ENCODE measurements around the gene NOVA2. TPM values are rescaled to one million over a fixed set of nuclear protein-coding genes. Genes with fewer than 3 reads are reported as not detected.

NOVA2 gene
- total RNA-seq, 1 experiment from 2014 or later: 2.5 TPM

DNA sequence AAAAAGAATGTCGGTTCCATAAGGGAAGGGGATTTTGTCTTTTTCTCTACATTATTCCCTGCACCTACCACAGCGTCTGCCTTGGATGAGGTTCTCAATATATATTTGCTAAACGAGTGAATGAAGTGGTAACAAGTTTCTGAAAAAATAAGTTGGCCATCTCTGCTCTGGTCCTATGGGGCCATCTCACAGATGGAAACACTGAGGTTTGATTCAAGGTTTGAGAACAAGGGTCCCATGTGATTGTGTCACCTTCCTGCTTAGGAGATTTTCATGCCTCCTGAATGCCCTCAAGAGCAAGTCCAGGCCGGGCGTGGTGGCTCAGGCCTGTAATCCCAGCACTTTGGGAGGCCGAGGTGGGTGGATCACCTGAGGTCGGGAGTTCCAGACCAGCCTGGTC, 74.4 kb downstream of the NOVA2 start:
- DNase-seq (ENCODE audit: low read depth, low spot score) (no peak), ATAC-seq (no peak)
- ChIA-PET CTCF (no interaction called here), RAD21 (ENCODE audit: low non-redundant PET in 1 of 2, low total read pairs in 2 of 2, uncharacterized antibody in 2 of 2, unreplicated experiment in 2 of 2) (no interaction called here), POLR2A (no interaction called here)
- Histone ChIP-seq H3K36me3 (ENCODE audit: control insufficient read depth in 1 of 2, insufficient read depth in 2 of 2, low read length in 2 of 2) (peaks cover 0 to 3% of the 10 kb centered on the region in 2 experiments; a peak in 1 of 4 replicates), H4K20me1 (ENCODE audit: insufficient read depth) (no peaks in the 10 kb centered on the region), H3K4me2 (ENCODE audit: low read length) (no peak overlapping the region), H3K27me3 (ENCODE audit: insufficient read depth, low read length) (no peaks in the 10 kb centered on the region), H3K4me1 (ENCODE audit: control insufficient read depth in 1 of 2, insufficient read depth in 2 of 2, low read length in 2 of 2) (peaks cover 0 to 7% of the 10 kb centered on the region in 2 experiments; a peak in 1 of 4 replicates), H3K79me2 (ENCODE audit: insufficient read depth, low read length) (peaks cover 5% of the 10 kb centered on the region; the same call in 1 of the 2 replicates), H3K4me3 (replicated peaks in 1 of 2; ENCODE audit: low read depth in 1 of 2, low read length in 2 of 2) (no peak overlapping the region), H3K27ac (ENCODE audit: low read depth, low read length) (no peak overlapping the region), H3K9me2 (ENCODE audit: insufficient read depth) (no peaks in the 10 kb centered on the region), H3K9me3 (ENCODE audit: control insufficient read depth in 1 of 2, insufficient read depth in 1 of 2, low read depth in 1 of 2, low read length in 2 of 2) (no peaks in the 10 kb centered on the region), H2AFZ (ENCODE audit: low read depth, low read length, poor library complexity, severe bottlenecking) (no peak overlapping the region), H3K9ac (ENCODE audit: low read length) (no peak overlapping the region)
- TF ChIP-seq ELF1 (IDR thresholded peaks at IDR 0.05; ENCODE audit: borderline replicate concordance, low read depth) (no peak), SIN3A (IDR thresholded peaks at IDR 0.05; ENCODE audit: low read depth) (no peak), SP1 (IDR thresholded peaks at IDR 0.05; ENCODE audit: low read depth) (no peak), POLR2AphosphoS5 (IDR thresholded peaks at IDR 0.05; ENCODE audit: low read depth, low read length) (no peak), YY1 (IDR thresholded peaks at IDR 0.05; ENCODE audit: extremely low read depth, insufficient replicate concordance, low read depth, low read length) (no peak), CEBPB (IDR thresholded peaks at IDR 0.05; ENCODE audit: low read depth) (no peak), ZFX (IDR thresholded peaks at IDR 0.05) (no peak), EGR1 (IDR thresholded peaks at IDR 0.05; ENCODE audit: low read depth) (no peak), TCF7L2 (IDR thresholded peaks at IDR 0.05; ENCODE audit: borderline replicate concordance, extremely low read depth, insufficient read depth, insufficient read length) (no peak), JUND (IDR thresholded peaks at IDR 0.05) (no peak), ZNF274 (IDR thresholded peaks at IDR 0.05; ENCODE audit: low read depth, low read length) (no peak), RAD21 (IDR thresholded peaks at IDR 0.05; ENCODE audit: low read depth) (no peak), SRF (IDR thresholded peaks at IDR 0.05; ENCODE audit: low read depth) (no peak)
- TF ChIP-seq, protein P1, sequence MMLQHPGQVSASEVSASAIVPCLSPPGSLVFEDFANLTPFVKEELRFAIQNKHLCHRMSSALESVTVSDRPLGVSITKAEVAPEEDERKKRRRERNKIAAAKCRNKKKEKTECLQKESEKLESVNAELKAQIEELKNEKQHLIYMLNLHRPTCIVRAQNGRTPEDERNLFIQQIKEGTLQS (IDR thresholded peaks at IDR 0.05): no peak
- TF ChIP-seq, protein P2, sequence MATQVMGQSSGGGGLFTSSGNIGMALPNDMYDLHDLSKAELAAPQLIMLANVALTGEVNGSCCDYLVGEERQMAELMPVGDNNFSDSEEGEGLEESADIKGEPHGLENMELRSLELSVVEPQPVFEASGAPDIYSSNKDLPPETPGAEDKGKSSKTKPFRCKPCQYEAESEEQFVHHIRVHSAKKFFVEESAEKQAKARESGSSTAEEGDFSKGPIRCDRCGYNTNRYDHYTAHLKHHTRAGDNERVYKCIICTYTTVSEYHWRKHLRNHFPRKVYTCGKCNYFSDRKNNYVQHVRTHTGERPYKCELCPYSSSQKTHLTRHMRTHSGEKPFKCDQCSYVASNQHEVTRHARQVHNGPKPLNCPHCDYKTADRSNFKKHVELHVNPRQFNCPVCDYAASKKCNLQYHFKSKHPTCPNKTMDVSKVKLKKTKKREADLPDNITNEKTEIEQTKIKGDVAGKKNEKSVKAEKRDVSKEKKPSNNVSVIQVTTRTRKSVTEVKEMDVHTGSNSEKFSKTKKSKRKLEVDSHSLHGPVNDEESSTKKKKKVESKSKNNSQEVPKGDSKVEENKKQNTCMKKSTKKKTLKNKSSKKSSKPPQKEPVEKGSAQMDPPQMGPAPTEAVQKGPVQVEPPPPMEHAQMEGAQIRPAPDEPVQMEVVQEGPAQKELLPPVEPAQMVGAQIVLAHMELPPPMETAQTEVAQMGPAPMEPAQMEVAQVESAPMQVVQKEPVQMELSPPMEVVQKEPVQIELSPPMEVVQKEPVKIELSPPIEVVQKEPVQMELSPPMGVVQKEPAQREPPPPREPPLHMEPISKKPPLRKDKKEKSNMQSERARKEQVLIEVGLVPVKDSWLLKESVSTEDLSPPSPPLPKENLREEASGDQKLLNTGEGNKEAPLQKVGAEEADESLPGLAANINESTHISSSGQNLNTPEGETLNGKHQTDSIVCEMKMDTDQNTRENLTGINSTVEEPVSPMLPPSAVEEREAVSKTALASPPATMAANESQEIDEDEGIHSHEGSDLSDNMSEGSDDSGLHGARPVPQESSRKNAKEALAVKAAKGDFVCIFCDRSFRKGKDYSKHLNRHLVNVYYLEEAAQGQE (IDR thresholded peaks at IDR 0.05; ENCODE audit: low read depth): no peak
- intact Hi-C loops (cut with micrococcal nuclease): no loop called here
- no TSS peak for BruUV-seq (replicated peaks)
